Neutrophil (primary cell): ENCODE data around the gene DLG5.
"Not testable (repeated sequence)": the region's sequence is repeated elsewhere in the genome, so short reads cannot be mapped to it uniquely, and the experiment has no call there.

Source experiments
- H3K27ac ChIP-seq: fragments of 200-600 bp; sonication (generic); 2 replicates; pipeline ENCODE4 v1.5.1; 2016; ENCODE audit warnings: mild to moderate bottlenecking, moderate library complexity
- H3K27me3 ChIP-seq: fragments of 200-600 bp; sonication (generic); 2 replicates; pipeline ENCODE4 v1.6.0; 2016; ENCODE audit warnings: mild to moderate bottlenecking
- H3K36me3 ChIP-seq: fragments of 200-600 bp; sonication (generic); 2 replicates; pipeline ENCODE4 v1.5.1; 2017
- H3K4me1 ChIP-seq, 2 experiments: fragments of 200-600 bp in 1 of 2; sonication (generic) in 1 of 2; 1 replicate in 1 of 2; 2 replicates in 1 of 2; pipeline versions ENCODE4 v1.5.1 to v1.6.1; 2013 to 2016; ENCODE audit warnings: low read depth in 1 of 2, low read length in 1 of 2, mild to moderate bottlenecking in 1 of 2, moderate library complexity in 1 of 2; ENCODE audit not compliant: control insufficient read depth in 1 of 2, insufficient read depth in 1 of 2
- H3K4me3 ChIP-seq, 2 experiments: fragments of 200-600 bp in 1 of 2; sonication (generic) in 1 of 2; 1 replicate in 1 of 2; 2 replicates in 1 of 2; pipeline ENCODE4 v1.5.1; 2013 to 2016; ENCODE audit warnings: low read depth in 1 of 2, low read length in 1 of 2, mild to moderate bottlenecking in 1 of 2, moderate library complexity in 1 of 2
- H3K9me3 ChIP-seq: fragments of 200-600 bp; sonication (generic); 2 replicates; pipeline ENCODE4 v1.5.1; 2016
- TF ChIP-seq, protein P1 (sequence below): fragments of 200-600 bp; sonication (generic); IDR thresholded peaks from 2 replicates; pipeline ENCODE4 v1.5.1; 2016; ENCODE audit warnings: antibody characterized with exemption

DLG5 gene

DNA sequence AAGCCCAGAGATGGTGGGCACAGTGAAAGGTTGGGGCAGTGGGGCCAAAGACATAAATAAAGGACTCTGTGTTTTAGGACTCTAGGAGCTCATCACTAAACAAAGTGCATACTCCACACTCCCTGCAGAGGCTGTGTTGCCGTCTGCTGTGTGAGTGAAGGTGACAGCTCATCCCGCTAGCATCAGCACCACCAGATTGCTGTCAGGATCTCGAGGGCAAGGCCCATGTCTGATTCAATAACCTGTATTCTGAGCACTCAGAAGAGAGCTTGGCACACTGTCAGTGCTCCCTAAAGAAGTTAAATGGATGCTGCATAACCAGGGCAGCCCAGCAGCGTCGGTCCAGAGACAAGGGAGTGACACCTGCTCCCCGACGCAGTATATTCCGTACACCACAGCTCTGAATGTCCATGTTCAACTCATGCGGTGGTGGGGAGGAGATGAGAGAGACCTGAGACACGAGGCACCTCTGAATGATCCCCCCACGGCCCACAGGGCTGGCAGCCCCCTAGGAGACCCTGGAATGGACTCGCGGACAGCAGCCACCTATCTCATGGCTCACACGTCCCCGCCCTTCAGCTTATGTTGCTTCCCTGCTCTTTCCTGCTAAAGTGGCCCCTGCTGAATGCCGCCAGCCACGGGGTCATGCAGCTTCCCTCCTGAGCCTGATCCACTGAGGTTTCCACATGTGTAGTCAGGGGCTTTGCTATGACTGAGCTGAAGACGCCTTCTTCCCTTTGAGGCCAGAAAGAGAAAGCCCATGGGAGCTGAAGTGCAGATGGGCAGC, 156.3 kb downstream of the DLG5 start:
- H3K4me3 ChIP-seq, result no peak overlapping the region
- no peaks in the 10 kb centered on the region for H3K36me3 ChIP-seq
- no peaks in the 10 kb centered on the region for H3K9me3 ChIP-seq
- no peaks in the 10 kb centered on the region for H3K4me1 ChIP-seq
- H3K27me3 ChIP-seq, result no peaks in the 10 kb centered on the region
- H3K27ac ChIP-seq, result no peak overlapping the region
- TF ChIP-seq, protein P1, sequence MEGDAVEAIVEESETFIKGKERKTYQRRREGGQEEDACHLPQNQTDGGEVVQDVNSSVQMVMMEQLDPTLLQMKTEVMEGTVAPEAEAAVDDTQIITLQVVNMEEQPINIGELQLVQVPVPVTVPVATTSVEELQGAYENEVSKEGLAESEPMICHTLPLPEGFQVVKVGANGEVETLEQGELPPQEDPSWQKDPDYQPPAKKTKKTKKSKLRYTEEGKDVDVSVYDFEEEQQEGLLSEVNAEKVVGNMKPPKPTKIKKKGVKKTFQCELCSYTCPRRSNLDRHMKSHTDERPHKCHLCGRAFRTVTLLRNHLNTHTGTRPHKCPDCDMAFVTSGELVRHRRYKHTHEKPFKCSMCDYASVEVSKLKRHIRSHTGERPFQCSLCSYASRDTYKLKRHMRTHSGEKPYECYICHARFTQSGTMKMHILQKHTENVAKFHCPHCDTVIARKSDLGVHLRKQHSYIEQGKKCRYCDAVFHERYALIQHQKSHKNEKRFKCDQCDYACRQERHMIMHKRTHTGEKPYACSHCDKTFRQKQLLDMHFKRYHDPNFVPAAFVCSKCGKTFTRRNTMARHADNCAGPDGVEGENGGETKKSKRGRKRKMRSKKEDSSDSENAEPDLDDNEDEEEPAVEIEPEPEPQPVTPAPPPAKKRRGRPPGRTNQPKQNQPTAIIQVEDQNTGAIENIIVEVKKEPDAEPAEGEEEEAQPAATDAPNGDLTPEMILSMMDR, result no peak

DNA sequence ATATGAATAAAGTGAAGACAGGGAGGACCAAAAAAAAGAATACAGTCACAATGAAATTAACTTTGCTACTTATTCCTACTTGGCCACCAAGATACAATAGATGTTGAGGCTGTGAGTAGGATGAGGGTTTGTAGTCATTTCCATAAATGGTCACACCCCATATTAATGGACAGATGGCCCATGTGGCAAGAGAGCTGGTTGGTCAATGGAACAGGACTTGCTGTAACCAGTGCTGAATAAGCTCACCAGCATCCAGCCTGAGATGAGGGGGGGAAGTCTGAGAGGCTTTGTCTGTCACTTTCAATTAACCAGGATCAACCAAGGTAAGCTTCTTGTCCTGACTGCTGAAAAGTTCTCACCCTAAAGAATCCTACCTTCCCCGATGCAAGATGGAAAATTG, 158.5 kb downstream of the DLG5 start:
- H3K4me3 ChIP-seq, result no peak overlapping the region
- no peaks in the 10 kb centered on the region for H3K36me3 ChIP-seq
- TF ChIP-seq, protein P1, result no peak
- no peak overlapping the region for H3K27ac ChIP-seq
- H3K27me3 ChIP-seq, result no peaks in the 10 kb centered on the region
- H3K9me3 ChIP-seq, result no peaks in the 10 kb centered on the region
- H3K4me1 ChIP-seq, result no peaks in the 10 kb centered on the region

DNA sequence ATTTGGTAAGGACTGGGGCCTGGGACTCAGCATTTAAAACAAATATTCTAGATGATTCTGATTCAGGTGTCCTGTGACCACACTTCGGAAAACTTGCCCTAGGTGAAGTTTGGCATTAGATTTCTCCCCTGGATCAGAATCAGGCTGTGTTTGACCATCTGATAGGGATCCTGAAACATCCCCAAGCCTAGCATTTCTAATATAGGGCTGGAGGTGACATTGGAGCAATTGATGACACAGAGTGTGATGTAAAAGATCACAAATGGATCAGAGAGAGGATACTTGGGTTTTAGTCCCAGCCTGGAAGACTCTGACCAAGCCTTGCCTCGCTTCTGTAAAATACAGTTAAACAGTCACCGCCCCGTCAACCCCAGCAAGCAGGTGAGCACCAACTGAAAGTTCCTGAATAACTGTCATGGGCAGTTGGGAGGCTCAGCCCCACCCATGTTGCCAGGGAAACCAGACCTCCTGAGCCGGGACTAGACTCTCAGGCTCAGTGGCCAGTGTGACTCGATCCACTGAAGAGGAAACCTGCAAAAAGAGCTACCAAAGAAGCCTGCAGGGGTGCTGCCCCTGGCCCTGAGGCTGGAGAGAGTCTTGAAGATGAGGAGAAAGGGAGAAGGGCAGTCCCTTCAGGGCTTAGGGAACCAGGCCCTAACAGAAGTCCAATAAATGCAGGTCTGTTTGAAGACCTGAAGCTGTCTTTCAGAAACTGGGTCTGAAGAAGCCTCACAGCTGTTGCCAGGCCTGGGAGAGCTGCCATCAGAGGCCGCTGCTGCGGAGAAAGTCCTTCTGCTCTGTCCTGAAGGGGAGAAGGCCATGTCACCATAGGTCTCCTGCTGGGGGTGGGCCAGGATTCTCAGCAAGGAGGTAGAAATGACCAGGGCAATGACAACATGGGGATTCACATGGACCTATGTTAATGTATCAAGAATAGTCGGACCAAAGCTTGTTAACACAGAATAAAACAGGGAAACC, 162.8 kb downstream of the DLG5 start:
- TF ChIP-seq, protein P1, result no peak
- Histone ChIP-seq H3K4me3 (no peak overlapping the region), H3K27ac (no peak overlapping the region), H3K27me3 (no peaks in the 10 kb centered on the region), H3K36me3 (no peaks in the 10 kb centered on the region), H3K9me3 (no peaks in the 10 kb centered on the region), H3K4me1 (no peaks in the 10 kb centered on the region)

DNA sequence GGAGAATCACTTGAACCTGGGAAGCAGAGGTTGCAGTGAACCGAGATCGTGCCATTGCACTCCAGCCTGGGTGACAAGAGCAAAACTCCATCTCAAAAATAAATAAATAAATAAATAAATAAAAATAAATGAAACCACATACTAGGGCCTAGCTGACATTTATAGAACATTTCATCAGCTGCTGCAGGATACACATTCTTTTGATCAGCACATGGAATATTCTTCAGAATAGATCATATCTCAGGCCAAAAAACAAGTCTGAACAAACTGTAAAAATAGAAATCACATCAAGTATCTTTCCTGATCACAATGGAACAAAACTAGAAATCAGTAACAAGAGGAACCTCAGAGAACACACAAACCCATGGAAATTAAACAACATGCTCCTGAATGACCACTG, 168.1 kb downstream of the DLG5 start:
- H3K4me1 ChIP-seq, H3K9me3 ChIP-seq, H3K4me3 ChIP-seq, H3K36me3 ChIP-seq, H3K27ac ChIP-seq: not testable (repeated sequence)
- peaks cover 27% of the 10 kb centered on the region for H3K27me3 ChIP-seq

DNA sequence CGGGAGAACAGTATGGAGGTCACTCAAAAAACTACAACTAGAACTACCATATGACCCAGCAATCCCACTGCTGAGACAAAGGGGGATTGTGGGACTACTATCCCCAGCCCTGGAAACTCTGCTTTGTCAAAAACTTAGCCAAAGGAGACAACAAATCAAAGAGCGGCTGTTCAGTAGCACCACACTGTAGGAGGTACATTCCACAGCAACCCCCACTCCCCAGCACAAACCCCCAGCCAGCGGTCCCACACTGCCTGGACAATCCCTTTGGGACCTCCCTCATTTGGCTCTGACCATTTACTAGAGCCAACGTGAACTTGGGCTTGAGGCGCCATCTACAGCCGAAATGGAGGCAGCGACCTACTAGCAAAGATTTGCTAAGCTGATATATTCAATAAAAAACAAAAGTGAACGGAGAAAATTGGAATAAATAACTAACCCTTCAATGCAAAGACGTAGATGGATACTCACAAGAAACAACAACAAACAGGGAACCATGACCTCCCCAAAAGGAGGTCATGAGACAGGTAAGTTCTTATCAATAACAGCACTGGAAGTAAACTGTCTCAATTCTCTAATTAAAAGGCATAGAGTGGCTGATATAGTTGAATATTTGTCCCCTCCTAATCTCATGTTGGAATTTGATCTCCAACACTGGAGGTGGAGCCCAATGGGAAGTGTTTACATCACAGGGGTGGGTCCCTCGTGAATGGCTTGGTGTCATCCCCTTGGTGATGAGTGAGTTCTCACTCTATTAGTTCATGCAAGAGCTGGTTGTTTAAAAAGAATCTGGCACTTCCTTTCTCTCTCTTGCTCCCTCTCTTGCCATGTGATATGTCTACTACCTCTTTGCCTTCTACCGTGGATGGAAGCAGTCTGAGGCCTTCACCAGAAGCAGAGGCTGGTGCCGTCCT, 170.0 kb downstream of the DLG5 start:
- Histone ChIP-seq H3K36me3 (no peaks in the 10 kb centered on the region), H3K9me3 (no peaks in the 10 kb centered on the region), H3K27me3 (peaks cover 27% of the 10 kb centered on the region), H3K27ac (no peak overlapping the region), H3K4me1 (no peaks in the 10 kb centered on the region), H3K4me3 (no peak overlapping the region)
- TF ChIP-seq, protein P1, result no peak
